Brain microvascular endothelial cell (primary cell): ENCODE measurements around the gene RUFY4.

Experiments used
- DNase-seq: peaks from one replicate; pipeline ENCODE4 v3.0.0-alpha.2; 2020
- H3K27ac ChIP-seq: fragments of 250-450 bp; sonication (Bioruptor Pico); 2 replicates; pipeline ENCODE4 v1.5.1; 2020; ENCODE audit warnings: mild to moderate bottlenecking, moderate library complexity
- H3K27me3 ChIP-seq: fragments of 250-450 bp; sonication (Bioruptor Pico); replicated peaks from 2 replicates; pipeline ENCODE4 v1.5.1; 2020; ENCODE audit warnings: mild to moderate bottlenecking
- H3K36me3 ChIP-seq: fragments of 250-450 bp; sonication (Bioruptor Pico); replicated peaks from 2 replicates; pipeline ENCODE4 v1.5.1; 2020; ENCODE audit warnings: mild to moderate bottlenecking
- H3K4me3 ChIP-seq: 2 replicates; pipeline ENCODE4 v1.5.1; 2011; ENCODE audit warnings: low read depth, mild to moderate bottlenecking, control low read depth, low read length, moderate library complexity
- CTCF ChIP-seq: IDR thresholded peaks from 2 replicates; pipeline ENCODE4 v1.5.1; 2011; ENCODE audit warnings: low read depth, mild to moderate bottlenecking, moderate library complexity, low read length, control low read depth, inconsistent platforms; ENCODE audit errors: missing control alignments
- in situ Hi-C: cut with HindIII; loops from 2 replicates; pipeline ENCODE4 v1.10.0; 2017; ENCODE audit warnings: low sequenced_read_pairs, low pct_ligation_motif_present

RUFY4 gene

GRCh38 chr2:218079943-218080913, 11.2 kb downstream of the RUFY4 start:
- in situ Hi-C loops: no loop called here
- DNase-seq: no peak
- Histone ChIP-seq H3K27ac (no peak overlapping the region), H3K4me3 (no peak overlapping the region), H3K36me3 (no peaks in the 10 kb centered on the region), H3K27me3 (no peaks in the 10 kb centered on the region)
- TF ChIP-seq CTCF: no peak

- H3K27me3 ChIP-seq: no peaks in the 10 kb centered on the region
- TF ChIP-seq CTCF: no peak
- no peak overlapping the region for H3K4me3 ChIP-seq
- H3K27ac ChIP-seq: no peak overlapping the region
- in situ Hi-C loops: no loop called here
- no peaks in the 10 kb centered on the region for H3K36me3 ChIP-seq
- DNase-seq: no peak
Observed at GRCh38 chr2:218081063-218081462, 12.0 kb downstream of the RUFY4 start.

GRCh38 chr2:218081695-218082094, 12.6 kb downstream of the RUFY4 start:
- no peaks in the 10 kb centered on the region for H3K27me3 ChIP-seq
- DNase-seq: peak; percentile 58
- no peak for TF ChIP-seq CTCF
- no peak overlapping the region for H3K4me3 ChIP-seq
- no peak overlapping the region for H3K27ac ChIP-seq
- H3K36me3 ChIP-seq: no peaks in the 10 kb centered on the region
- in situ Hi-C loops: no loop called here

- Histone ChIP-seq H3K27ac (no peak overlapping the region), H3K36me3 (no peaks in the 10 kb centered on the region), H3K4me3 (no peak overlapping the region), H3K27me3 (no peaks in the 10 kb centered on the region)
- DNase-seq: no peak
- in situ Hi-C loops: no loop called here
- no peak for TF ChIP-seq CTCF
Observed at GRCh38 chr2:218082586-218083351, 13.7 kb downstream of the RUFY4 start.

GRCh38 chr2:218083352-218083676, 14.3 kb downstream of the RUFY4 start:
- Histone ChIP-seq H3K27ac (no peak overlapping the region), H3K27me3 (no peaks in the 10 kb centered on the region), H3K36me3 (no peaks in the 10 kb centered on the region), H3K4me3 (no peak overlapping the region)
- no peak for DNase-seq
- no peak for TF ChIP-seq CTCF
- in situ Hi-C loops: no loop called here
